IMR-90 (cell line): ENCODE measurements around the gene TNRC6A. TPM values are rescaled to one million over a fixed set of nuclear protein-coding genes. Genes with fewer than 3 reads are reported as not detected.
A peak's percentile ranks its signal among the peaks of the same experiment; 100 is the strongest.

Experiments used
- ATAC-seq: fragments of 200-7000 bp; cut with Tn5 transposase; 2 replicates; pipeline ENCODE4 v1.9.1; 2020; ENCODE audit warnings: low read depth, mild to moderate bottlenecking, moderate library complexity
- BruUV-seq: library from RNA; stranded (reverse); fragments of 400-500 nt; replicated peaks from 2 replicates; lab custom pipeline; 2021; lab: Mats Ljungman, UMichigan
- CTCF ChIA-PET: fragments of 300-600 bp; formaldehyde crosslinking; extraction: SDS; loops from one replicate; lab custom pipeline; 2021; ENCODE audit warnings: antibody characterized with exemption; lab: Yijun Ruan, JAX
- POLR2A ChIA-PET: fragments of 300-600 bp; sonication (Branson Sonifier 250); formaldehyde crosslinking; loops from one replicate; lab custom pipeline; 2022; ENCODE audit warnings: antibody characterized with exemption; ENCODE audit not compliant: unreplicated experiment; lab: Charles Lee
- DNase-seq: peaks from one replicate; pipeline ENCODE4 v3.0.0; 2013
- H2AFZ ChIP-seq: replicated peaks from 2 replicates; pipeline ENCODE3; 2013; ENCODE audit warnings: low read length, mild to moderate bottlenecking; ENCODE audit not compliant: poor library complexity
- H2AK5ac ChIP-seq: 2 replicates; pipeline ENCODE4 v1.6.1; 2013; ENCODE audit warnings: low read depth, low read length, inconsistent platforms
- H2AK9ac ChIP-seq: replicated peaks from 2 replicates; pipeline ENCODE3; 2013; ENCODE audit warnings: mild to moderate bottlenecking, low read depth, low read length, moderate library complexity; ENCODE audit not compliant: poor library complexity
- H2BK120ac ChIP-seq: 2 replicates; pipeline ENCODE4 v1.6.1; 2013; ENCODE audit warnings: low read depth, low read length, inconsistent platforms
- H2BK15ac ChIP-seq: 3 replicates; pipeline ENCODE4 v1.6.1; 2013; ENCODE audit warnings: low read depth, low read length, inconsistent platforms
- H2BK20ac ChIP-seq: 2 replicates; pipeline ENCODE4 v1.6.1; 2013; ENCODE audit warnings: low read depth, mild to moderate bottlenecking, inconsistent platforms, low read length, moderate library complexity
- H2BK5ac ChIP-seq: 2 replicates; pipeline ENCODE4 v1.6.1; 2013; ENCODE audit warnings: mild to moderate bottlenecking, low read depth, low read length, inconsistent platforms; ENCODE audit not compliant: poor library complexity, severe bottlenecking
- H3K14ac ChIP-seq: replicated peaks from 2 replicates; pipeline ENCODE4 v1.6.1; 2013; ENCODE audit warnings: low read depth, low read length, inconsistent platforms
- H3K18ac ChIP-seq: 2 replicates; pipeline ENCODE4 v1.6.1; 2013; ENCODE audit warnings: low read depth, low read length, control low read depth
- H3K23ac ChIP-seq: 2 replicates; pipeline ENCODE4 v1.6.1; 2013; ENCODE audit warnings: low read depth, low read length, inconsistent platforms
- H3K27ac ChIP-seq: 2 replicates; pipeline ENCODE4 v1.5.1; 2013; ENCODE audit warnings: mild to moderate bottlenecking, control low read depth, low read length; ENCODE audit not compliant: insufficient read depth
- H3K27me3 ChIP-seq: 2 replicates; pipeline ENCODE4 v1.6.1; 2013; ENCODE audit warnings: low read length; ENCODE audit not compliant: control insufficient read depth, insufficient read depth
- H3K36me3 ChIP-seq: 2 replicates; pipeline ENCODE4 v1.6.1; 2013; ENCODE audit warnings: low read length, mixed read lengths; ENCODE audit not compliant: control insufficient read depth, insufficient read depth
- H3K4ac ChIP-seq: 2 replicates; pipeline ENCODE4 v1.6.1; 2013; ENCODE audit warnings: low read depth, low read length, inconsistent platforms
- H3K4me1 ChIP-seq: 2 replicates; pipeline ENCODE4 v1.6.1; 2013; ENCODE audit warnings: low read length, mixed read lengths; ENCODE audit not compliant: control insufficient read depth, insufficient read depth
- H3K4me2 ChIP-seq: 2 replicates; pipeline ENCODE4 v1.6.1; 2013; ENCODE audit warnings: low read depth, mild to moderate bottlenecking, control low read depth, low read length, moderate library complexity
- H3K4me3 ChIP-seq: 2 replicates; pipeline ENCODE4 v1.5.1; 2013; ENCODE audit warnings: low read depth, mild to moderate bottlenecking, control low read depth, low read length, moderate library complexity; ENCODE audit not compliant: insufficient read depth
- H3K56ac ChIP-seq: 2 replicates; pipeline ENCODE4 v1.6.1; 2013; ENCODE audit warnings: low read length, inconsistent platforms; ENCODE audit not compliant: insufficient read depth; ENCODE audit errors: extremely low read depth
- H3K79me1 ChIP-seq, 2 experiments: 2 replicates each; pipeline ENCODE4 v1.6.1; 2013; ENCODE audit warnings: low read length in 2 of 2, inconsistent platforms in 1 of 2, low read depth in 1 of 2
- H3K9ac ChIP-seq: 2 replicates; pipeline ENCODE4 v1.6.1; 2013; ENCODE audit warnings: low read depth, low read length, control low read depth
- H3K9me1 ChIP-seq: 2 replicates; pipeline ENCODE4 v1.6.1; 2013; ENCODE audit warnings: low read length, inconsistent platforms; ENCODE audit not compliant: insufficient read depth
- H3K9me3 ChIP-seq: 2 replicates; pipeline ENCODE4 v1.6.1; 2013; ENCODE audit warnings: low read length; ENCODE audit not compliant: control insufficient read depth, insufficient read depth
- H4K20me1 ChIP-seq: 2 replicates; pipeline ENCODE4 v1.6.1; 2013; ENCODE audit warnings: low read length, inconsistent platforms; ENCODE audit not compliant: insufficient read depth
- H4K5ac ChIP-seq: 2 replicates; pipeline ENCODE4 v1.6.1; 2013; ENCODE audit warnings: mild to moderate bottlenecking, low read depth, low read length, control low read depth
- H4K8ac ChIP-seq, 2 experiments: 2 replicates each; pipeline ENCODE4 v1.6.1; 2013; ENCODE audit warnings: low read depth in 2 of 2, low read length in 2 of 2, control low read depth in 1 of 2, inconsistent platforms in 1 of 2
- H4K91ac ChIP-seq: 2 replicates; pipeline ENCODE4 v1.6.1; 2013; ENCODE audit warnings: low read depth, low read length, inconsistent platforms; ENCODE audit not compliant: insufficient read depth
- BHLHE40 ChIP-seq: fragments of 150-350 bp; IDR thresholded peaks from 2 replicates; pipeline ENCODE4 v1.6.1; 2016; ENCODE audit warnings: mild to moderate bottlenecking, low read depth, low read length
- CHD1 ChIP-seq: IDR thresholded peaks from 2 replicates; pipeline ENCODE4 v1.6.1; 2012; ENCODE audit warnings: low read depth, low read length, improper control_type of control experiment
- MAFK ChIP-seq: IDR thresholded peaks from 2 replicates; pipeline ENCODE4 v1.6.1; 2012; ENCODE audit warnings: low read depth, low read length, improper control_type of control experiment
- NFE2L2 ChIP-seq: fragments of 150-350 bp; IDR thresholded peaks from 2 replicates; pipeline ENCODE4 v1.6.1; 2016; ENCODE audit warnings: low read depth, mild to moderate bottlenecking, low read length
- RFX5 ChIP-seq: IDR thresholded peaks from 2 replicates; pipeline ENCODE4 v1.8.0; 2012; ENCODE audit warnings: low read depth, mild to moderate bottlenecking, low read length, moderate library complexity
- SMC3 ChIP-seq: fragments of 150-350 bp; IDR thresholded peaks from 2 replicates; pipeline ENCODE4 v1.6.1; 2016; ENCODE audit warnings: low read depth, mild to moderate bottlenecking, antibody characterized with exemption, low read length, moderate library complexity
- WGBS, 2 experiments: methylation state at CpG; one replicate each; pipeline versions ENCODE4 v1.1.5 to v1.1.7; 2013; ENCODE audit warnings: missing lambda C conversion rate in 2 of 2; ENCODE audit not compliant: insufficient read length in 1 of 2; ENCODE audit errors: extremely low coverage in 2 of 2; 5-methylcytosine and 5-hydroxymethylcytosine counted together
- dilution Hi-C: fragments of 300-500 bp; cut with HindIII; formaldehyde crosslinking; loops from one replicate; pipeline ENCODE4 v1.14.3; 2018; ENCODE audit warnings: low sequenced_read_pairs; ENCODE audit not compliant: unreplicated experiment
- in situ Hi-C: fragments of 300-500 bp; cut with MboI; formaldehyde crosslinking; loops from 3 replicates; pipeline ENCODE4 v1.14.3; 2019; ENCODE audit warnings: low sequenced_read_pairs, inconsistent platforms, mixed read lengths
- intact Hi-C: fragments of 100-400 bp; cut with micrococcal nuclease; formaldehyde crosslinking; loops from 2 replicates; pipeline ENCODE4 v1.10.0; 2022
- polyA plus RNA-seq, 3 experiments: library from polyadenylated mRNA; depleted of rRNA; stranded (reverse); fragments of >200 nt; gene quantifications; 2 replicates each; pipeline ENCODE4 v1.2.3, GENCODE V29; 2012; ENCODE audit warnings: low replicate concordance in 1 of 3
- total RNA-seq: library from RNA; depleted of rRNA; stranded (reverse); fragments of >200 nt; gene quantifications from 2 replicates; pipeline ENCODE4 v1.2.3, GENCODE V29; 2012
- TF ChIP-seq, protein P1 (sequence below): fragments of 150-350 bp; IDR thresholded peaks from 2 replicates; pipeline ENCODE4 v1.6.1; 2016; ENCODE audit warnings: low read depth, mild to moderate bottlenecking, low read length, moderate library complexity, borderline replicate concordance
- TF ChIP-seq, protein P2 (sequence below): fragments of 150-350 bp; IDR thresholded peaks from 2 replicates; pipeline ENCODE4 v1.6.1; 2017; ENCODE audit warnings: mild to moderate bottlenecking, antibody characterized with exemption, low read length, low read depth

TNRC6A gene
- total and polyA plus RNA-seq, 2 of the 4 experiments (the other 2 are of a cell fraction) = 32.4 to 42.3 TPM

DNA sequence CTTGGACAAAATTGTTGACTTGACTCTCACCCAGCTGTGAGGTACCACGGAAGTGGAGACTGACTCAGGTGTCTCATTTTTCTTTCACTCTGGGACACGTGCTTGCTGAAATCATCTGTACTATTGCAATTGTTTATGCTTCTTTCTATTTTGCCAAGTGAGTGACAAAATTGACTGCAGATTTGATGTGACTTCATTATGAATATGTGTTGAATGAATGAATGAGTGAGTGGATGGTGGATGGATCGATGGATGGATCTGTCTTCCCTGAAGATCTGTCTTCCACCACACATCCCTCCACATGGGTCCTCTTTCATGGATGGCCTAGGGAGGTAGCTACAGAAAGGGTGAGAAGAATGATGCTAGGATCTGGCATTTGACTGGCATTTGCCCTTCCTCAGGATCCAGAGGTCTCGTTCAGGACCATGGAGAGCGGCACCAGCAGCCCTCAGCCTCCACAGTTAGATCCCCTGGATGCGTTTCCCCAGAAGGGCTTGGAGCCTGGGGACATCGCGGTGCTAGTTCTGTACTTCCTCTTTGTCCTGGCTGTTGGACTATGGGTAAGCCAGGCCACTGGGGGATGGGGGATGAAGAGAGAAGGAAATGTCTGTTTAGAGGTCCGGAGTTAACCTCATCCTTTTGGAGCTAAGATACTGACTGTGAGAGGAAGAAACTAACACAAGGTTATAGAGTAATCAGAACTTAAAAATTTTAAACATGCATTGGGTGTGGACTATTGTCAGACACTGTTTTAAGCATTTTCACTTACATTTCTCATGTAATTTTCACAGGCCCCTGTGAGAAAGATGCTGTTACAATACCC lies 129.0 kb downstream of the TNRC6A start:
- no peak overlapping the region for H3K56ac ChIP-seq
- H3K9ac ChIP-seq = no peak overlapping the region
- BruUV-seq = no TSS peak
- H4K5ac ChIP-seq = no peak overlapping the region
- no peak overlapping the region for H3K4me2 ChIP-seq
- peaks cover 7% of the 10 kb centered on the region for H3K9me1 ChIP-seq
- dilution Hi-C loops = no loop called here
- no peak overlapping the region for H2BK120ac ChIP-seq
- no peaks in the 10 kb centered on the region for H4K20me1 ChIP-seq
- H2AFZ ChIP-seq = no peak overlapping the region
- H3K4me1 ChIP-seq = peaks cover 6% of the 10 kb centered on the region
- H2AK5ac ChIP-seq = no peak overlapping the region
- no peak overlapping the region for H4K8ac ChIP-seq
- H2BK15ac ChIP-seq = no peak overlapping the region
- no peak overlapping the region for H3K14ac ChIP-seq
- POLR2A ChIA-PET = no interaction called here
- no peak overlapping the region for H3K4ac ChIP-seq
- no peaks in the 10 kb centered on the region for H3K36me3 ChIP-seq
- no peak for TF ChIP-seq MAFK
- TF ChIP-seq, protein P1, sequence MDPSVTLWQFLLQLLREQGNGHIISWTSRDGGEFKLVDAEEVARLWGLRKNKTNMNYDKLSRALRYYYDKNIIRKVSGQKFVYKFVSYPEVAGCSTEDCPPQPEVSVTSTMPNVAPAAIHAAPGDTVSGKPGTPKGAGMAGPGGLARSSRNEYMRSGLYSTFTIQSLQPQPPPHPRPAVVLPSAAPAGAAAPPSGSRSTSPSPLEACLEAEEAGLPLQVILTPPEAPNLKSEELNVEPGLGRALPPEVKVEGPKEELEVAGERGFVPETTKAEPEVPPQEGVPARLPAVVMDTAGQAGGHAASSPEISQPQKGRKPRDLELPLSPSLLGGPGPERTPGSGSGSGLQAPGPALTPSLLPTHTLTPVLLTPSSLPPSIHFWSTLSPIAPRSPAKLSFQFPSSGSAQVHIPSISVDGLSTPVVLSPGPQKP = no peak
- TF ChIP-seq SMC3 = no peak
- TF ChIP-seq NFE2L2 = no peak
- TF ChIP-seq BHLHE40 = no peak
- TF ChIP-seq, protein P2, sequence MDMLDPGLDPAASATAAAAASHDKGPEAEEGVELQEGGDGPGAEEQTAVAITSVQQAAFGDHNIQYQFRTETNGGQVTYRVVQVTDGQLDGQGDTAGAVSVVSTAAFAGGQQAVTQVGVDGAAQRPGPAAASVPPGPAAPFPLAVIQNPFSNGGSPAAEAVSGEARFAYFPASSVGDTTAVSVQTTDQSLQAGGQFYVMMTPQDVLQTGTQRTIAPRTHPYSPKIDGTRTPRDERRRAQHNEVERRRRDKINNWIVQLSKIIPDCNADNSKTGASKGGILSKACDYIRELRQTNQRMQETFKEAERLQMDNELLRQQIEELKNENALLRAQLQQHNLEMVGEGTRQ = no peak
- TF ChIP-seq RFX5 = no peak
- TF ChIP-seq CHD1 = no peak
- peak; percentile 74 for ATAC-seq
- no peak overlapping the region for H2BK20ac ChIP-seq
- H3K18ac ChIP-seq = no peak overlapping the region
- CTCF ChIA-PET = no interaction called here
- in situ Hi-C loops = loop anchor here (5.0 kb wide), 1 partner anchor 49 kb away; no protein-coding TSS in a partner anchor
- H3K79me1 ChIP-seq = no peaks in the 10 kb centered on the region
- WGBS, 2 experiments = 32% methylated on average over 5 of the region's 9 CpGs; no CpG with 5 or more reads in 1 of the 2 experiments
- H3K23ac ChIP-seq = no peak overlapping the region
- H3K9me3 ChIP-seq = no peaks in the 10 kb centered on the region
- no peak overlapping the region for H2BK5ac ChIP-seq
- no peak overlapping the region for H3K4me3 ChIP-seq
- intact Hi-C loops = loop anchor here (5.0 kb wide), 2 partner anchors 44 to 174 kb away; no protein-coding TSS in a partner anchor
- H3K27me3 ChIP-seq = peaks cover 4% of the 10 kb centered on the region
- peak; percentile 59 for DNase-seq
- H4K91ac ChIP-seq = no peak overlapping the region
- no peak overlapping the region for H2AK9ac ChIP-seq
- no peak overlapping the region for H3K27ac ChIP-seq
